ENCODE measurements around the gene PKP4.

The PKP4 gene

DNA sequence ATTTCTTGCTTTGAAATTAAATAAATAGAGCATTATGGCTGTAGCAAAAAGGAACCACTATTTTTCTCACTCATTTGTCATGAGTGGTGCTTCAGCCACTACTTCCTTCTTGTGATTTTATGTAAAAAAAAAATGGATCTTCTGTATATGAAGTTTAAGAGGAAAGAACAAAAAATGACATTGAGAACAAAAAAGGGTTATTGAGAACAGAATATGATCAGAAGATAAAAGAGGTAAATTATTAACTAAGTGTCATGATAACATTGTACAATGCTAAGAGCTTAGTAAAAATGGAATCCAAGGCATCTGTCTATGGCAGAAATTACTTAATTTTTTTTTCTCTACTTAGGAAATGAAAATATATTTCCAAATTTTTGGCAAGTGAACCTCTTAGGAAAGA, 103.5 kb downstream of the PKP4 start:
- intact Hi-C loops (cut with micrococcal nuclease): no loop called here
- Mint-ChIP-seq H3K4me1 (ENCODE audit: low read depth) (no peaks in the 10 kb centered on the region), H3K27me3 (no peaks in the 10 kb centered on the region), H3K4me3 (no peak overlapping the region), H3K36me3 (ENCODE audit: low read depth) (no peaks in the 10 kb centered on the region), H3K27ac (no peak overlapping the region), H3K9me3 (no peaks in the 10 kb centered on the region)

DNA sequence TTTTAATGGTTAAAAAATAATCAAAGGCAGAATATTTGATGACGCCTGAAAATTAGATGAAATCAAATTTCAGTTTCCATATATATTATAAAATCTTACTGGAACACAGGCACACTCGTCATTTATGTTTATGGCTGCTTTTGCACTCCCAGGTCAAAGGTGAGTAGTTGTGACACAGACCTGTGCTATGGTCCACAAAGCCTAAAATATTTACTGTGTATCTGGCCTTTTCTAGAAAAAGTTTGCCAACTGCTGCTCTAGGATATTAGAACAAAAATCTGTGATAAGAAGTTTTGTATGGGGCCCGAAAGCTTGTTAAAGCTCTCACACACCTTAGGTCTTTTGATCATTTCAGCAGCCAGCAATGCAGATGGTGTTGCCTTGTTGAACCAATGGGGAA, 104.3 kb downstream of the PKP4 start:
- no peaks in the 10 kb centered on the region for H3K9me3 Mint-ChIP-seq
- H3K27me3 Mint-ChIP-seq: no peaks in the 10 kb centered on the region
- intact Hi-C loops (cut with micrococcal nuclease): no loop called here
- no peaks in the 10 kb centered on the region for H3K4me1 Mint-ChIP-seq (ENCODE audit: low read depth)
- H3K27ac Mint-ChIP-seq: no peak overlapping the region
- no peaks in the 10 kb centered on the region for H3K36me3 Mint-ChIP-seq (ENCODE audit: low read depth)
- H3K4me3 Mint-ChIP-seq: no peak overlapping the region

GRCh38 chr2:158567208-158567607, 110.5 kb downstream of the PKP4 start:
- intact Hi-C loops (cut with micrococcal nuclease): no loop called here
- Mint-ChIP-seq H3K4me3 (no peak overlapping the region), H3K27me3 (no peaks in the 10 kb centered on the region), H3K4me1 (ENCODE audit: low read depth) (no peaks in the 10 kb centered on the region), H3K27ac (no peak overlapping the region), H3K36me3 (ENCODE audit: low read depth) (no peaks in the 10 kb centered on the region), H3K9me3 (no peaks in the 10 kb centered on the region)

DNA sequence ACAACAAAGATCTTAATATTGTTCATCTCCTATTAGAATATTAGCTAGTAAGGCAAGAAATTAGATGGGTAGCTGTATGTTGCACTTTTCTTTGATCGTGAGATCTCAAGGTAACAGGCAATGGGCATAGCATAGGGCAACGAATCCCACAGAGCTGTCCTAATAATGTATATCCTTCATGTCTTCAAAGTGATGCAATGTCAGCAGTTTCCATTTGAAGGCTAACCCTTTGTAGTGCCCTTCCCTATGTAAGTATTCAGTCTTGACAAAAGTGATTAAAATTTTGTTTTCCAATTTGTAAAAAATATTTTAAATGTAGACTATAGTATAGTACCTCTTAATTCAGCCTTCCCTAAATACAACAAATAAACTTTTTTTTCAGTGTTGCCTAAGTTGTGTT, 112.5 kb downstream of the PKP4 start:
- no peaks in the 10 kb centered on the region for H3K36me3 Mint-ChIP-seq (ENCODE audit: low read depth)
- H3K4me1 Mint-ChIP-seq (ENCODE audit: low read depth): no peaks in the 10 kb centered on the region
- no peaks in the 10 kb centered on the region for H3K9me3 Mint-ChIP-seq
- no peaks in the 10 kb centered on the region for H3K27me3 Mint-ChIP-seq
- H3K27ac Mint-ChIP-seq: no peak overlapping the region
- H3K4me3 Mint-ChIP-seq: no peak overlapping the region
- intact Hi-C loops (cut with micrococcal nuclease): no loop called here

DNA sequence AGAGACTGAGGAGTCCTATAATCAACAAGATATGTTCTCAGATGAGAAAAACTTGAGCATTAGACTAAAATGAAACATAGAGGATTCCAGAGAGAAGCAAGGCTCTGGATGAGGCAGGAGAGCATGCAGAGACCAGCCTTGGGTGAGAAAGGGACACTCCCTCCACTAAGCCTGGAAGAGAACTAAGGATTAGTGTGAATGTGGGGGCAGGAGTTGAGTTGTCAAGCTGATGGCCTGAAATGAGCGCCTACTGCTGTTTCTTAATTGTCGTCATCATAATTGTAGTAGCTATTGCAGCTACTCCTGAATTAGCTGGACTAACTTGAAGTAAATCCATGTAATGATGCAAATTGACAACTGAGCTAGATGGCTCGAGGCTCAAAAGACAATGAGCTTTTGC, 114.1 kb downstream of the PKP4 start:
- Mint-ChIP-seq H3K27ac (no peak overlapping the region), H3K9me3 (no peaks in the 10 kb centered on the region), H3K36me3 (ENCODE audit: low read depth) (no peaks in the 10 kb centered on the region), H3K4me1 (ENCODE audit: low read depth) (no peaks in the 10 kb centered on the region), H3K27me3 (no peaks in the 10 kb centered on the region), H3K4me3 (no peak overlapping the region)
- intact Hi-C loops (cut with micrococcal nuclease): no loop called here

- H3K4me3 Mint-ChIP-seq: no peak overlapping the region
- H3K4me1 Mint-ChIP-seq (ENCODE audit: low read depth): no peaks in the 10 kb centered on the region
- no peaks in the 10 kb centered on the region for H3K9me3 Mint-ChIP-seq
- H3K36me3 Mint-ChIP-seq (ENCODE audit: low read depth): no peaks in the 10 kb centered on the region
- no peak overlapping the region for H3K27ac Mint-ChIP-seq
- H3K27me3 Mint-ChIP-seq: no peaks in the 10 kb centered on the region
- intact Hi-C loops (cut with micrococcal nuclease): no loop called here
Observed at GRCh38 chr2:158573739-158574138, 117.0 kb downstream of the PKP4 start.

DNA sequence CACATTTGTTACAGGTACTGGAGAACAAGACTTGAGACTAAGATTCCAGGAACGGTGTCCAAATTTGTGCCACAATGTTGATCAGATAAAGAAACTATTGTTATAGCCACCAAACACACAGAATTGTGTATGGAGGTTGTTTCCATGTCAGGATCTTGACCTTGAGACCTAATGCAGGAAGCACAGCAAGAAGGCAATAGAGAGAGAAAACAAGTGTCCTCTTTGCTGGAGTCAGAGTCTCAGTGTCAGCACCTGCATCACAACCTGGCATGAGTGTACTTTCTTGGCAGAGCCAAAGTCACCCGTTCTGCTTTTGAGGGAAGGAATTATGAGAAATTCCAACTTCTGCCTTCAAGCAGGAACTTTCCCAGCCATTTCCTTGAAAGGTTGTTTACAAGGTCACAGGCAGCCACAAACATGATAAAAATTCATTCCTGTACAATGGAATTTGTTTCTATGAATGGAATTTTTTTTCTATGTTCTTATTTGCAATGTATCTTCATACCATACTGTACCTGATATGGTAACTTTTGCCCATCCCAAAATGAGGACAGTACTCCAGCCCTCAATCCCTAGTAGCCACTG, 118.4 kb downstream of the PKP4 start:
- Mint-ChIP-seq H3K4me1 (ENCODE audit: low read depth) (no peaks in the 10 kb centered on the region), H3K9me3 (no peaks in the 10 kb centered on the region), H3K4me3 (no peak overlapping the region), H3K36me3 (ENCODE audit: low read depth) (peaks cover 6% of the 10 kb centered on the region), H3K27me3 (no peaks in the 10 kb centered on the region), H3K27ac (no peak overlapping the region)
- intact Hi-C loops (cut with micrococcal nuclease): no loop called here

- no peaks in the 10 kb centered on the region for H3K9me3 Mint-ChIP-seq
- no peak overlapping the region for H3K4me3 Mint-ChIP-seq
- no peaks in the 10 kb centered on the region for H3K27me3 Mint-ChIP-seq
- H3K27ac Mint-ChIP-seq: no peak overlapping the region
- H3K4me1 Mint-ChIP-seq (ENCODE audit: low read depth): no peaks in the 10 kb centered on the region
- intact Hi-C loops (cut with micrococcal nuclease): no loop called here
- H3K36me3 Mint-ChIP-seq (ENCODE audit: low read depth): peaks cover 6% of the 10 kb centered on the region
Observed at GRCh38 chr2:158577141-158577540, 120.4 kb downstream of the PKP4 start.

DNA sequence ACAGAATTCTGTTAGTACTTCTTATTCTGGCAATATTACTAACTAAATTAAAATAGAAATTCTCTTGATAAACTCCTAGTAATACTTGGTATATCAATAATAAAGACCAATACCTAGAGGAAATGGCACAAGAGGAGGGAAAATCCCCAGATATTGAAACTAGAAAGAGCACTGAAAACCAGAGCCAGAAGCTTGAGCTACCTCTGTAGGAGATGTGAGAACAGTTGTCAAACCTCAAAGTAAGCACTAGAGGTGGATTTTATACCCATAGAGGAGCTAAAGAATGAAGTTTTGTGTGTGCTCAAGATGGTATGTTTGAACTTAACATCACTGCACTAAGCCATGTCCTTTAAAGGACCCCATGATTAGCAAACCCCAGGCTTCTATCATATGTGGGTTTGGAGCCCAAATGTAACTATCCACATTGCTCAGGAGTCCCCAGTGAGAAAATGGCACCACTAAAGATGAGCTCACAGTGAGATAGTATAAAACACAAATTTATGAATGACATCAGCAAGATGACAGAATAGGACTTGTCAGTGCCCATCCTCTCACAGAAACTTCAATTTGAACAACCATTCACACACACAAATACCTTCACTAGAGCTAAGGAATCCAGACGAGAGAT, 122.1 kb downstream of the PKP4 start:
- Mint-ChIP-seq H3K9me3 (no peaks in the 10 kb centered on the region), H3K36me3 (ENCODE audit: low read depth) (peaks cover 6% of the 10 kb centered on the region), H3K27me3 (no peaks in the 10 kb centered on the region), H3K27ac (no peak overlapping the region), H3K4me1 (ENCODE audit: low read depth) (no peaks in the 10 kb centered on the region), H3K4me3 (no peak overlapping the region)
- intact Hi-C loops (cut with micrococcal nuclease): no loop called here

GRCh38 chr2:158579928-158580327, 123.2 kb downstream of the PKP4 start:
- H3K9me3 Mint-ChIP-seq: no peaks in the 10 kb centered on the region
- H3K36me3 Mint-ChIP-seq (ENCODE audit: low read depth): peaks cover 6% of the 10 kb centered on the region
- H3K4me1 Mint-ChIP-seq (ENCODE audit: low read depth): no peaks in the 10 kb centered on the region
- H3K27me3 Mint-ChIP-seq: no peaks in the 10 kb centered on the region
- H3K4me3 Mint-ChIP-seq: no peak overlapping the region
- intact Hi-C loops (cut with micrococcal nuclease): no loop called here
- H3K27ac Mint-ChIP-seq: no peak overlapping the region

DNA sequence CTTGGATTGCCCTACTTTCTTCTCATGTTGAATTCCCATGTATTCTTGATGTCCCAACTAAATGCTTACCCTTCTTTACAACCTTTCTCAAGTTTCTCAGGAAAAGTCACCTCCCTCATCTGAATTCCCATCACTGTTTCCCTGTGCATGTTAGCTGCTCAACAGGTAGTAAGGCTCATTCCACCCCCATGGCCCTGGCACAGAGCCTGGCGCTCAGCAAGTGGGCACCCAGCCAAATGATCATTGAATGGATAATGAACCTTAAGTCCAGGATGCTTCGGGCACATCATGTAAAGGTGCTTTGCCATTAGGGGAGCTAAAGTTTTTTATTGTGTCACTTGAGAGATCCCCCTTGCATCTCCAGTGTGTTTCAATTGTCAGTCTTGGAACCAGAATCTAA, 124.0 kb downstream of the PKP4 start:
- Mint-ChIP-seq H3K4me3 (no peak overlapping the region), H3K27ac (no peak overlapping the region), H3K27me3 (no peaks in the 10 kb centered on the region), H3K4me1 (ENCODE audit: low read depth) (no peaks in the 10 kb centered on the region), H3K36me3 (ENCODE audit: low read depth) (peaks cover 6% of the 10 kb centered on the region), H3K9me3 (no peaks in the 10 kb centered on the region)
- intact Hi-C loops (cut with micrococcal nuclease): no loop called here

GRCh38 chr2:158582670-158583069, 125.9 kb downstream of the PKP4 start:
- intact Hi-C loops (cut with micrococcal nuclease): no loop called here

DNA sequence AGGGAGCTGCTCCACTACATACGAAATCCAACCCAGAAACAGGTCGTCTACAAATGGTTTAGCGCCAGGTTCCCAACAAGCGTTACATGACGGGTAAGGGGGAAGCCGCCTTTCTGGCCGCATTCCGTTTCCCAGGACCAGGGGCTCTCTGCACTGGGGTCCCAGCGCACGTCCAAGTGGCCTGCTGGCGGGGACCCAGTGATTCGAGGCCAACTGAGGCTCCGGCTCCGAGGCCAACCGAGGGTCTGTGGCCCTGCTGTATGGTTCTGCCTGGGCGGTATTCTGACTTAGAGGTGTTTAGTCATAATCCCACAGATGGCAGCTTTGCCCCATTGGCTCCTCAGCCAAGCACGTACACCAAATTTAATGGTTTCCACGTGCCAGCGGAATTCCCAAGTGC, 127.2 kb downstream of the PKP4 start:
- Mint-ChIP-seq H3K4me3 (no peak overlapping the region), H3K27ac (no peak overlapping the region), H3K4me1 (ENCODE audit: low read depth) (no peaks in the 10 kb centered on the region), H3K36me3 (ENCODE audit: low read depth) (peaks cover 6% of the 10 kb centered on the region), H3K27me3 (no peaks in the 10 kb centered on the region), H3K9me3 (no peaks in the 10 kb centered on the region)
- intact Hi-C loops (cut with micrococcal nuclease): no loop called here

More at GRCh38 chr2:158582670-158583069, 125.9 kb downstream of the PKP4 start:
- H3K27me3 Mint-ChIP-seq: no peaks in the 10 kb centered on the region
- H3K36me3 Mint-ChIP-seq (ENCODE audit: low read depth): peaks cover 6% of the 10 kb centered on the region
- no peaks in the 10 kb centered on the region for H3K9me3 Mint-ChIP-seq
- H3K4me1 Mint-ChIP-seq (ENCODE audit: low read depth): no peaks in the 10 kb centered on the region
- H3K27ac Mint-ChIP-seq: no peak overlapping the region
- H3K4me3 Mint-ChIP-seq: no peak overlapping the region

GRCh38 chr2:158586491-158586890, 129.7 kb downstream of the PKP4 start:
- Mint-ChIP-seq H3K9me3 (no peaks in the 10 kb centered on the region), H3K4me3 (no peak overlapping the region), H3K27me3 (no peaks in the 10 kb centered on the region), H3K27ac (no peak overlapping the region), H3K36me3 (ENCODE audit: low read depth) (no peaks in the 10 kb centered on the region), H3K4me1 (ENCODE audit: low read depth) (no peaks in the 10 kb centered on the region)
- intact Hi-C loops (cut with micrococcal nuclease): no loop called here

DNA sequence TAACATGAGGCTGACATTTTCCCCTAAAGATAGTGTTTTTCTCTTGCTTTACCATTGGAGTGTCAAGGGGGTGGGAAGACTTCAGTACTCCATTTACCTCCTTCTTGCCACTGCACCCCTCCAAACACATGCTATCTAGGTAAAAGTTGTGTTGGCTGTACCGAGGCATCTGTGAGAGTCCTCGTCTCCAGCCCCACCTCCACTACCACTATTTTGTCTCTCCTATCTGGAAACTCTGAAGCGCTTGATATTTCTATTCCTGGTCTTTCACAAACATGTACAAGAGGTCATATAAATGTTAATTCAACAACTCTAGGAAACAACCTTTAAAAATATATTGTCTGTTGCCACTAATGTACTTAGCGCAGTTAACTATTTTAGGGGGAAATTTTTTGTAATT, 132.6 kb downstream of the PKP4 start:
- H3K4me3 Mint-ChIP-seq: no peak overlapping the region
- H3K27ac Mint-ChIP-seq: no peak overlapping the region
- H3K27me3 Mint-ChIP-seq: no peaks in the 10 kb centered on the region
- no peaks in the 10 kb centered on the region for H3K4me1 Mint-ChIP-seq (ENCODE audit: low read depth)
- no peaks in the 10 kb centered on the region for H3K36me3 Mint-ChIP-seq (ENCODE audit: low read depth)
- no peaks in the 10 kb centered on the region for H3K9me3 Mint-ChIP-seq
- intact Hi-C loops (cut with micrococcal nuclease): no loop called here
